ENCODE results near the gene TMEM131.

Gene TMEM131

DNA sequence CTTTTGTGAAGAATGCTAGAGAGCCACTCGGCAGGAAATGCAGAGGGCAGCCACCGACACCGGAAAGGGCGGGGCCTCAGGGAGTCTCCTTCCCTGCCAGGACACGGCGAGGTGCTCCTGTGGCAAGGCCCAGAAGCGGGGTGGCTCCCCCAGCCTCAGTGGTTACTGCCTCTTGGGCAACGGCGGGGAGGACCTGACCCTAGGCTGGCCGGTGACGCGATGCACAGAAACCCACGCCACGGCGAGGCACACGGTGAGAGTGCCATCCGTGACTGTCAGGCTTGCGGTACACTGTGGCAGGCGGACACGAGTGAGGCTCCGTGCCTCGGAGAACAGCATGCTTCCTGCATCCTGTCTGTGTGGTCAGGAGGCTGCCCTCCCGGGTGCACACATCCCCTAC is 234.6 kb downstream of the TMEM131 start:
- H3K4me3 Mint-ChIP-seq: no peak overlapping the region
- no peaks in the 10 kb centered on the region for H3K9me3 Mint-ChIP-seq
- DNase-seq: no peak
- H3K27me3 Mint-ChIP-seq (ENCODE audit: low read depth, poor library complexity): no peaks in the 10 kb centered on the region
- H3K27ac Mint-ChIP-seq: no peak overlapping the region
- H3K4me1 Mint-ChIP-seq: peaks cover 16% of the 10 kb centered on the region
- peaks cover 70% of the 10 kb centered on the region for H3K36me3 Mint-ChIP-seq (ENCODE audit: low read depth)
- TF ChIP-seq, protein P1, sequence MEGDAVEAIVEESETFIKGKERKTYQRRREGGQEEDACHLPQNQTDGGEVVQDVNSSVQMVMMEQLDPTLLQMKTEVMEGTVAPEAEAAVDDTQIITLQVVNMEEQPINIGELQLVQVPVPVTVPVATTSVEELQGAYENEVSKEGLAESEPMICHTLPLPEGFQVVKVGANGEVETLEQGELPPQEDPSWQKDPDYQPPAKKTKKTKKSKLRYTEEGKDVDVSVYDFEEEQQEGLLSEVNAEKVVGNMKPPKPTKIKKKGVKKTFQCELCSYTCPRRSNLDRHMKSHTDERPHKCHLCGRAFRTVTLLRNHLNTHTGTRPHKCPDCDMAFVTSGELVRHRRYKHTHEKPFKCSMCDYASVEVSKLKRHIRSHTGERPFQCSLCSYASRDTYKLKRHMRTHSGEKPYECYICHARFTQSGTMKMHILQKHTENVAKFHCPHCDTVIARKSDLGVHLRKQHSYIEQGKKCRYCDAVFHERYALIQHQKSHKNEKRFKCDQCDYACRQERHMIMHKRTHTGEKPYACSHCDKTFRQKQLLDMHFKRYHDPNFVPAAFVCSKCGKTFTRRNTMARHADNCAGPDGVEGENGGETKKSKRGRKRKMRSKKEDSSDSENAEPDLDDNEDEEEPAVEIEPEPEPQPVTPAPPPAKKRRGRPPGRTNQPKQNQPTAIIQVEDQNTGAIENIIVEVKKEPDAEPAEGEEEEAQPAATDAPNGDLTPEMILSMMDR (IDR thresholded peaks at IDR 0.05): no peak

GRCh38 chr2:97760480-97761049 is 235.2 kb downstream of the TMEM131 start:
- Mint-ChIP-seq H3K36me3 (ENCODE audit: low read depth) (peaks cover 69% of the 10 kb centered on the region), H3K27me3 (ENCODE audit: low read depth, poor library complexity) (no peaks in the 10 kb centered on the region), H3K4me1 (peaks cover 19% of the 10 kb centered on the region), H3K9me3 (no peaks in the 10 kb centered on the region), H3K27ac (peak overlapping the region; percentile 39), H3K4me3 (no peak overlapping the region)
- TF ChIP-seq, protein P1 (IDR thresholded peaks at IDR 0.05): no peak
- DNase-seq: no peak

GRCh38 chr2:97759727-97760407 is 235.9 kb downstream of the TMEM131 start:
- TF ChIP-seq, protein P1 (IDR thresholded peaks at IDR 0.05): no peak
- Mint-ChIP-seq H3K4me1 (peaks cover 22% of the 10 kb centered on the region), H3K27ac (no peak overlapping the region), H3K4me3 (no peak overlapping the region), H3K27me3 (ENCODE audit: low read depth, poor library complexity) (no peaks in the 10 kb centered on the region), H3K9me3 (no peaks in the 10 kb centered on the region), H3K36me3 (ENCODE audit: low read depth) (peaks cover 64% of the 10 kb centered on the region)
- DNase-seq: no peak

- Mint-ChIP-seq H3K9me3 (no peaks in the 10 kb centered on the region), H3K36me3 (ENCODE audit: low read depth) (peaks cover 54% of the 10 kb centered on the region), H3K27me3 (ENCODE audit: low read depth, poor library complexity) (no peaks in the 10 kb centered on the region), H3K4me1 (peaks cover 18% of the 10 kb centered on the region), H3K27ac (no peak overlapping the region), H3K4me3 (no peak overlapping the region)
- TF ChIP-seq, protein P1 (IDR thresholded peaks at IDR 0.05): no peak
- no peak for DNase-seq
Measured at GRCh38 chr2:97758131-97758705, 237.5 kb downstream of the TMEM131 start.

- DNase-seq: no peak
- Mint-ChIP-seq H3K36me3 (ENCODE audit: low read depth) (peaks cover 49% of the 10 kb centered on the region), H3K4me1 (peaks cover 27% of the 10 kb centered on the region), H3K4me3 (no peak overlapping the region), H3K27me3 (ENCODE audit: low read depth, poor library complexity) (no peaks in the 10 kb centered on the region), H3K27ac (peak overlapping the region; percentile 85), H3K9me3 (no peaks in the 10 kb centered on the region)
- TF ChIP-seq, protein P1 (IDR thresholded peaks at IDR 0.05): no peak
Measured at GRCh38 chr2:97757062-97757461, 238.7 kb downstream of the TMEM131 start.

All from nephron progenitor cell (in vitro differentiated cells).